HG02840 (cell line): ENCODE data around the gene HLA-DPA1.

Source experiments
- ATAC-seq: cut with Tn5 transposase; IDR thresholded peaks from one replicate; pipeline ENCODE4 v1.9.1; 2021; ENCODE audit warnings: mild to moderate bottlenecking, moderate library complexity, moderate number of reproducible peaks; ENCODE audit not compliant: unreplicated experiment, low FRiP score

The HLA-DPA1 gene

GRCh38 chr6:33091957-33092356, 18.5 kb upstream of the HLA-DPA1 start:
- no peak for ATAC-seq

- no peak for ATAC-seq
These were observed 15.6 kb upstream of the HLA-DPA1 start for GRCh38 chr6:33088931-33089620.

- ATAC-seq: no peak
These were observed 14.9 kb upstream of the HLA-DPA1 start for GRCh38 chr6:33088258-33088930.

GRCh38 chr6:33085627-33086026, 12.2 kb upstream of the HLA-DPA1 start:
- ATAC-seq: no peak

GRCh38 chr6:33082702-33083101, 9.3 kb upstream of the HLA-DPA1 start:
- ATAC-seq: no peak

- ATAC-seq: no peak
These were observed 7.8 kb upstream of the HLA-DPA1 start for GRCh38 chr6:33081098-33081824.

- no peak for ATAC-seq
These were observed 7.0 kb upstream of the HLA-DPA1 start for GRCh38 chr6:33080127-33081089.

- ATAC-seq: no peak
These were observed 6.1 kb upstream of the HLA-DPA1 start for GRCh38 chr6:33079580-33079979.

- no peak for ATAC-seq
These were observed 5.6 kb upstream of the HLA-DPA1 start for GRCh38 chr6:33078919-33079521.

GRCh38 chr6:33078442-33078841, 5.0 kb upstream of the HLA-DPA1 start:
- ATAC-seq: no peak

GRCh38 chr6:33077908-33078307, 4.5 kb upstream of the HLA-DPA1 start:
- no peak for ATAC-seq

- no peak for ATAC-seq
These were observed 3.0 kb upstream of the HLA-DPA1 start for GRCh38 chr6:33076406-33076934.

- ATAC-seq: peak; percentile 64
These were observed 2.3 kb upstream of the HLA-DPA1 start, which contains the start of gene HLA-DPB1 for GRCh38 chr6:33075568-33076405. TSS of gene HLA-DPB1 (plus strand) at chr6:33075990. CDS start at chr6:33076042, 52 bp downstream.

- peak; percentile 10 for ATAC-seq
These were observed 1.7 kb upstream of the HLA-DPA1 start for GRCh38 chr6:33075208-33075567.

- no peak for ATAC-seq
These were observed 845 bp downstream of the HLA-DPA1 start for GRCh38 chr6:33072508-33073100.

- no peak for ATAC-seq
These were observed 1.9 kb downstream of the HLA-DPA1 start for GRCh38 chr6:33071569-33071968.

- ATAC-seq: no peak
These were observed 2.5 kb downstream of the HLA-DPA1 start for GRCh38 chr6:33070909-33071308.

GRCh38 chr6:33069021-33069738, 4.3 kb downstream of the HLA-DPA1 start:
- no peak for ATAC-seq
